Hippocampal formation (tissue), 2 donors: ENCODE data around the gene TBC1D5.
"Not testable (repeated sequence)": the region's sequence is repeated elsewhere in the genome, so short reads cannot be mapped to it uniquely, and the experiment has no call there.

Source experiments
- DNase-seq, 2 donors: peaks; one replicate each; lab custom pipeline; 2025; lab: John Stamatoyannopoulos, UW

TBC1D5 gene

GRCh38 chr3:17138246-17139039 is 604.0 kb downstream of the TBC1D5 start:
- no peak for DNase-seq

- DNase-seq = no peak
Observed at GRCh38 chr3:17137321-17137826, 605.1 kb downstream of the TBC1D5 start.

GRCh38 chr3:17136136-17136721 is 606.2 kb downstream of the TBC1D5 start:
- DNase-seq = no peak

GRCh38 chr3:17135696-17136095 is 606.7 kb downstream of the TBC1D5 start:
- DNase-seq = no peak

- DNase-seq = no peak
Observed at GRCh38 chr3:17133632-17134545, 608.5 kb downstream of the TBC1D5 start.

- no peak for DNase-seq
Observed at GRCh38 chr3:17132286-17133115, 609.9 kb downstream of the TBC1D5 start.

GRCh38 chr3:17130956-17131355 is 611.5 kb downstream of the TBC1D5 start:
- no peak for DNase-seq

- no peak for DNase-seq
Observed at GRCh38 chr3:17129556-17129955, 612.9 kb downstream of the TBC1D5 start.

GRCh38 chr3:17128671-17129070 is 613.8 kb downstream of the TBC1D5 start:
- DNase-seq = not testable (repeated sequence)

GRCh38 chr3:17125738-17126442 is 616.5 kb downstream of the TBC1D5 start:
- no peak for DNase-seq

- DNase-seq = no peak
Observed at GRCh38 chr3:17122758-17123157, 619.7 kb downstream of the TBC1D5 start.

- no peak for DNase-seq
Observed at GRCh38 chr3:17121336-17121735, 621.1 kb downstream of the TBC1D5 start.

- no peak for DNase-seq
Observed at GRCh38 chr3:17120115-17120514, 622.3 kb downstream of the TBC1D5 start.

GRCh38 chr3:17119201-17120072 is 623.0 kb downstream of the TBC1D5 start:
- DNase-seq = no peak

GRCh38 chr3:17118771-17119170 is 623.7 kb downstream of the TBC1D5 start:
- DNase-seq = no peak

GRCh38 chr3:17116007-17116600 is 626.3 kb downstream of the TBC1D5 start:
- DNase-seq = no peak

- no peak for DNase-seq
Observed at GRCh38 chr3:17115186-17115585, 627.2 kb downstream of the TBC1D5 start.

- DNase-seq = no peak
Observed at GRCh38 chr3:17111586-17111985, 630.8 kb downstream of the TBC1D5 start.

- DNase-seq = no peak
Observed at GRCh38 chr3:17110660-17111396, 631.6 kb downstream of the TBC1D5 start.
